Tibial nerve (tissue), 4 donors: Measurements from ENCODE around the gene IFT172.

Source experiments
- EP300 ChIP-seq, 2 donors: sonication (generic); formaldehyde crosslinking; IDR thresholded peaks; one replicate each; pipeline ENCODE4 v1.6.1; 2017; ENCODE audit warnings: antibody characterized with exemption in 2 of 2, mild to moderate bottlenecking in 1 of 2
- POLR2A ChIP-seq, 2 donors: fragments of 450-650 bp; IDR thresholded peaks; one replicate each; pipeline ENCODE4 v1.6.1; 2017; ENCODE audit warnings: antibody characterized with exemption in 2 of 2, mild to moderate bottlenecking in 2 of 2, moderate library complexity in 2 of 2
- TF ChIP-seq, protein P1 (sequence below), 5 experiments: fragments of 200-600 bp in 3 of 5; fragments of 450-650 bp in 2 of 5; sonication (generic) in 3 of 5; IDR thresholded peaks; one replicate each; pipeline ENCODE4 v1.5.1; 2016 to 2019; ENCODE audit warnings: antibody characterized with exemption in 5 of 5, mild to moderate bottlenecking in 3 of 5, moderate library complexity in 2 of 5

GRCh38 chr2:27451095-27451494, 38.4 kb downstream of the IFT172 start:
- no peak for TF ChIP-seq EP300 (IDR thresholded peaks at IDR 0.05)
- TF ChIP-seq, protein P1, sequence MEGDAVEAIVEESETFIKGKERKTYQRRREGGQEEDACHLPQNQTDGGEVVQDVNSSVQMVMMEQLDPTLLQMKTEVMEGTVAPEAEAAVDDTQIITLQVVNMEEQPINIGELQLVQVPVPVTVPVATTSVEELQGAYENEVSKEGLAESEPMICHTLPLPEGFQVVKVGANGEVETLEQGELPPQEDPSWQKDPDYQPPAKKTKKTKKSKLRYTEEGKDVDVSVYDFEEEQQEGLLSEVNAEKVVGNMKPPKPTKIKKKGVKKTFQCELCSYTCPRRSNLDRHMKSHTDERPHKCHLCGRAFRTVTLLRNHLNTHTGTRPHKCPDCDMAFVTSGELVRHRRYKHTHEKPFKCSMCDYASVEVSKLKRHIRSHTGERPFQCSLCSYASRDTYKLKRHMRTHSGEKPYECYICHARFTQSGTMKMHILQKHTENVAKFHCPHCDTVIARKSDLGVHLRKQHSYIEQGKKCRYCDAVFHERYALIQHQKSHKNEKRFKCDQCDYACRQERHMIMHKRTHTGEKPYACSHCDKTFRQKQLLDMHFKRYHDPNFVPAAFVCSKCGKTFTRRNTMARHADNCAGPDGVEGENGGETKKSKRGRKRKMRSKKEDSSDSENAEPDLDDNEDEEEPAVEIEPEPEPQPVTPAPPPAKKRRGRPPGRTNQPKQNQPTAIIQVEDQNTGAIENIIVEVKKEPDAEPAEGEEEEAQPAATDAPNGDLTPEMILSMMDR (IDR thresholded peaks at IDR 0.05), result no peak
- TF ChIP-seq POLR2A (IDR thresholded peaks at IDR 0.05), result no peak
